Amniotic stem cell (primary cell): Measurements from ENCODE around the gene RPUSD2.
"Not testable (repeated sequence)": the region's sequence is repeated elsewhere in the genome, so short reads cannot be mapped to it uniquely, and the experiment has no call there.

Source experiments
- DNase-seq: peaks from one replicate; lab custom pipeline; 2025; lab: John Stamatoyannopoulos, UW

RPUSD2 gene

DNA sequence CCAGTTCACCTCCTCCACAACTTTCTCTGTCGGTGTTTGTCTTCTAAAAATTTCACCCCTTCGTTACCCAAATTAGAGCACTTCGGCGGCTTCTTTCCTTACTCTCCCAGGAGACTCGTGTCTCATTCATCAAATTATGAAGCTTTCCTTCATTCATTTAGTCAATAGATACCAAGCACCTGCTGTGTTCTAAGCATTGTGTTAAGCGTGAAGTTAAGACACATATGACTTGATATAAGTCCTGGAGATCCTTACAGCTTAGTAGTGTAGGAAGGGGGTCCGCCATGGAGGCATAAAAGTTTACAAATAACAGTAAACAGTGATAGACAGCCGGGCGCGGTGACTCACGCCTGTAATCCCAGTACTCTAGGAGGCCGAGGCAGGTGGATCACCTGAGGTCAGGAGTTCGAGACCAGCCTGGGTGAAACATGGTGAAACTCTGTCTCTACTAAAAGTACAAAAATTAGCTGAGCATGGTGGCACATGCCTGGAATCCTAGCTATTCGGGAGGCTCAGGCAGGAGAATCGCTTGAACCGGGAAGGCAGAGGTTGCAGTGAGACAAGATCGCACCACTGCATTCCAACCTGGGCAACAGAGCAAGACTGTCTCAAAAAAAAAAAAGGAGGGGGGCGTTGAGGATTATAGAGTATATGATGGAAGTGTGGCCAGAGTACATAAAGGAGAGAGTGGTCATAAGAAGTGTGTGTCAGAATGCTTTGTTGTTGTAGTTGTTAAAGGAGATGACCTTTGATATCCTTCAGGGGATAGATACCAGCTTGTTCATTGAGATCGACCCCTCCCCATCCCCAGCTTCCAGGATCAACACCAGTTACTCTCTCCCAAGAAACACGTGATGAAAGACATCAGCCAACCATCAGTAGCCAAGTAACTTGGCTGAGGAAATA lies 3.5 kb upstream of the RPUSD2 start:
- DNase-seq: no peak

- no peak for DNase-seq
Observed at GRCh38 chr15:40567111-40567510, 2.0 kb upstream of the RPUSD2 start.

DNA sequence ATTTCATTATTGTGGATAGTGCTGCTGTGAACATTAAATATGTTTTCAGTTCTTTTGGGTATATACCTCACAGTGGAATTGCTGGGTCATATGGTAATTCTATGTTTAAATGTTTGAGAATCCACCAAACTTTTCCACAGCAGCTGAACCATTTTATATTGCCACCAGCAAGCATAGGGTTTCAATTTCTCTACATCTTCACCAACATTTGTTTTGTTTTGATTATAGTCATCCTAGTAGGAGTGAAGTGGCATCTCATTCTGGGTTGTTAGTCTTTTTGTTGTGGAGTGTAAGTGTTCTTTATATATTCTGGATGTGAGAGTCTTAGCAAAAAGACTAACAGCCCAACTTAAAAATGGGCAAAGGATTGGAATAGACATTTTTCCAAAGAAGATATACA lies 6.0 kb downstream of the RPUSD2 start:
- DNase-seq: no peak

DNA sequence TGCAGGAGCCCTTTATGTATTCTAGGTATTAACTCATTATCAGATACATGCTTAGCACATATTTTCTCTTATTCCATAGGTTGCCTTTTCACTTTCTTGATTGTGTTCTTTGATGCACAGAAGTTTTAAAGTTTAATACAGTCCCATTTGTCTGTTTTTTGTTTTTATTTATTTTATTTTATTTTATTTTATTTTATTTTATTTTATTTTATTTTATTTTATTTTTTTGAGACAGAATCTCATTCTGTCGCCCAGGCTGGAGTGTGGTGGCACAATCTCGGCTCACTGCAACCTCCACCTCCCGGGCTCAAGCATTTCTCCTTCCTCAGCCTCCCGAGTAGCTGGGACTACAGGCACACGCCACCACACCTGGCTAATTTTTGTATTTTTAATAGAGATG lies 7.8 kb downstream of the RPUSD2 start:
- DNase-seq: not testable (repeated sequence)

DNA sequence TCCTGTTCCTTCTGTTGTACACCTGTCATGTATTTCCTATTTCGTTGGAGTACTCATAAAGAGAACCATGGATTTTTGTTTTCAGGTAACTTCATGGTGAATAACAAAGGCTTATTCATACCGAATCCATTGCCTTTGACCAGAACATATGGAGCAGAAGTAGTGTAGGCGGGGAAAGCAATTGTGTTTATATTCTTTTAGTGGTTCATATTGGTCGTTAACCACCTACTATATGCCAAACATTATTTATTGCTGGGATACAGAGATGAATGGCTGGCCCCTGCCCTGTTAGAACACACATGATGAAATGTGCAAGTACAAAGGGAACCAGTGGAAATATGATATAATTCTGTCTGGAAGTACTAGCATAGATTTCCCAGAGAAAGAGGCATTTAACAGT lies 9.8 kb downstream of the RPUSD2 start:
- DNase-seq: no peak

DNA sequence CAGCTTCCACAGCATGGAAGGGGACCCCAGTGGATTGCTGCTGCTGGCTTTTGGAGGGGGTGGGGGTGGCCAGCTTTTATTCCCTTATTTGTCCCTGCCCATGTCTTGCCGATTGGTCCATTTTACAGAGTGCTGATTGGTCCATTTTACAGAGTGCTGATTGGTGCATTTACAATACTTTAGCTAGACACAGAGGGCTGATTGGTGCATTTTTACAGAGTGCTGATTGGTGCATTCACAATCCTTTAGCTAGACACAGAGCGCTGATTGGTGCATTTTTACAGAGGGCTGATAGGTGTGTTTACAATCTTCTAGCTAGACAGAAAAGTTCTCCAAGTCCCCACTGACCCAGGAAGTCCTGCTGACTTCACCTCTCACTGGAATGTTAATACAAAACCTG lies 12.7 kb downstream of the RPUSD2 start:
- not testable (repeated sequence) for DNase-seq

GRCh38 chr15:40582726-40583246 lies 13.7 kb downstream of the RPUSD2 start:
- DNase-seq: peak; percentile 31

DNA sequence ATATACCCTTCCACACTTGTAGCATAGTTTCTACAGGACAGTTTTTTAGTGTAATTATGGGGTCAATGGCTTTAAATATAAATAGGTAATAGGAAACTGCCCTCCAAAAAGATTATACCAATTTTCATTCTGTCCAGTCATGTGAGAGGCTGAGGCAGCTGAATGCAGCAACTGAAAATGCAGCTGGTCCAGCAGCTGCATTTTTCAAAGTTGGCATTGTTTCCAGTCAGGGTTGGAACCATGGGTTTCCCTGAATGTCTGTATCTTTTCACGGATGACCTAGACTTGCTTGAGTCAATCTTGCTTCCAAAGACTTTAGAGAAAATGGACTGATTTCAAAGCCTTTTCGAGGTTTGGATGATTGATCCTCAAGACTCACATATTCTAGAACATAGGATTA lies 15.1 kb downstream of the RPUSD2 start:
- no peak for DNase-seq

- no peak for DNase-seq
Observed at GRCh38 chr15:40590667-40591050, 21.6 kb downstream of the RPUSD2 start.

- no peak for DNase-seq
Observed at GRCh38 chr15:40591389-40591788, 22.3 kb downstream of the RPUSD2 start.

DNA sequence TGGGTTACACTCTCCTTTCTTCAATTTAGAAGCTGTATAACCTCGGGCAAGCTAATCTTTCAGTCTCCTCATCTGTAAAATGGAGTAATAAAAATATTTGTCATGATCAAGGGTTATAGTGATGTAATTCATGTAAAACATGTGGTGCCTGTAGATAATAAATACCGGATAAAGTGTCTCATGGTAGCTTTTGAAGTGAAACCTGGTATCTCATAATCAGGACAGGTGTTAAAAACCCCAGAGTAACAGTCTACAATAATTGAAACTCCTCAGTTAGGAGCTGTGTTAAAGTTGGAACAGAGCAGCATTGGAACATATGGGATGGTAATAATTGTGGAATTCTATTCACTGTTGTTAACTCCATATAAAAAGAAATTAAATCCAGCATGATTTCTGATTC lies 24.1 kb downstream of the RPUSD2 start:
- DNase-seq: no peak

DNA sequence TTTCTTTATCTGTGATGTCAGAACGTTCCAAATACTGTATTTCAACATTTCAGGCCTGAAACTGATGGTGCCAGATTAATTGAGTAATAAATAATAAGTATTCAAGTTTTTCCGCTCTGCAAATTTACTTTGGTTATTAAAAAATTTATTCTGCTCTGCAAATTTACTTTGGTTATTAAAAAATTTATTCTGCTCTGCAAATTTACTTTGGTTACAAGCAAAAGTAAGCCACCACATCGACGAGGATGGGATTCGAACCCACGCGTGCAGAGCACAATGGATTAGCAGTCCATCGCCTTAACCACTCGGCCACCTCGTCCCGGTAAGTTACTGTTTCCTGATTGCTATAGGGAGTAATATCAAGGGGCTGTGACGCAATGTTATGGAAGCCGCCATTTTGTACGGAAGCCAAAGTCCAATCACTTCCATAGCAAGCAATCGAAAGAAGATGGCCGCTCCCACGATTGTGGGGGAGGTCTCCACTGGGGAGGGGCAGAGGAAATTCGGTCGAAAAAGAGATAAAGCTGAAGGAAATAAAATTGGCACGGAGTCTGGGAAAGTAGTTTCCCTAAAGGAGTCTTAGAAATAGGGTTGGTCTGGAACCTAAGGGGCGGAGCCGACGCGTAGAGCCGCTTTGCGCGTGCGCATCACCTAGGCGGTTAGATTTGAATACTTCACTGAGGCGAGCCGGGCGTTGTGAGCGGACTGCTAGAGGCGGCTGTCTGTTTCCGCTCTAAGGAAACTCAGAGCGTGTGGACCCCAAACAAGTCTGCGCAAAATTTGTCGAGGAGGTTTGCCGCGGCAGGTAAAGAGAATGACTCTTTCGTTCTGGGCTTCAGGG lies 24.7 kb downstream of the RPUSD2 start, which contains the start of gene KNL1:
Gene KNL1 (plus strand): TSS at position 662 of the 841 bp plus-strand sequence. CDS start 8,683 bp downstream, outside the sequence.
- DNase-seq: peak; percentile 82

DNA sequence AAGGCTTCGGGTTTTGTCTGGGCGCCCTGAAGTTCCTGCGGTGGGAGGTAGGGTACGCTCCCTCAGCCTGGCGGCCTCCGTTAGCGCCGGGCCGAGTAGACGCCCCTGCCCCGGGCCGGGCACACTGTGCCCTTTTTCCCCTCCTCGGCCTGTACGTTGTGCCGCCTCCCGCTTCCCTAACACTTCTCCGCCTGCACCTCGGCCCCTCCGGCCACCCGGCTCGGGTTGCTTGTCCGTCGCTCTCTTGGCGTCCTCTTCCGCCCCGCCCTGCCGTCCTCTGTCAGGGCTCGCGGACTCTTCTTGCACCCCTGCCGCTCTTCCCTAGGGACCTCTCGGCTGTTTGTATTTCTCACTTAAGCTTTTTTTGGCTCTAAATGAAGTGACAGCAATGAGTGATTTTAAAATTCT lies 25.3 kb downstream of the RPUSD2 start:
- DNase-seq: peak; percentile 22

DNA sequence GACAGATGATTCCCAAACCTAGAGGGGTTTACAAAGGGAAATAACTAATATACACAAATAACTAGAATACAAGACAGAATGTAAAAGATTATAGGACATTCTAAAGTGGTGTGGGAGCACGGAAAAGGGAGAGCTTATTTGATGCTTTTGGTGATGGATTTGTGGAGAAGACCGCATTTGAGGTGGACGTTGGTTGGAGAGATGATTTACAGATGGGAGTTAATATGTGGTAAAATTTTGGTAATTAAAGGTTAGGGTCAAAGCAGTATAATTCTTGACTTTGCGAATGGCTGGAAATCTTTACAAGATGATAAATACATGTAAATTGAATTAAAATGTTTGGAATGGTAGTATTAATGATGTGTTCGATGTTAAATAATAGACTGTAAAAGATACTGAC lies 26.1 kb downstream of the RPUSD2 start:
- no peak for DNase-seq

GRCh38 chr15:40595773-40596172 lies 26.7 kb downstream of the RPUSD2 start:
- no peak for DNase-seq

- no peak for DNase-seq
Observed at GRCh38 chr15:40597024-40597423, 27.9 kb downstream of the RPUSD2 start.

DNA sequence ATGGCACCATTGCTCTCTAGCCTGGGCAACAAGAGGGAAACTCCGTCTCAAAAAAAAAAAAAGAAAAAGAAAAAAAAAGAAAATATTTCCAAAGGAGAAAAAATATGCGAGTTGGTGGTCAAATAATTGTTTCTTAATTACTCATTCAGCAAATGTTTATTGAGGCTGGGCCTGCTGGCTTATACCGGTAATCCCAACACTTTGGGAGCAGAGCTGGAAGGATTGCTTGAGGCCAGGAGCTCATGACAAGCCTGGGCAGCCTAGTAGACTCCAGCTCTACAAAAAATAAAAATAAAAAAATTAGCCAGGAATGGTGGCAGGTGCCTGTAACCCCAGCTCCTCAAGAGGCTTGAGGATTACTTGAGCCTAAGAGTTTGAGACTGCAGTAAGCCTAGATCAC lies 29.0 kb downstream of the RPUSD2 start:
- no peak for DNase-seq

- no peak for DNase-seq
Observed at GRCh38 chr15:40598672-40599071, 29.6 kb downstream of the RPUSD2 start.

GRCh38 chr15:40600956-40601355 lies 31.9 kb downstream of the RPUSD2 start:
- no peak for DNase-seq

GRCh38 chr15:40603935-40604334 lies 34.8 kb downstream of the RPUSD2 start:
- no peak for DNase-seq

DNA sequence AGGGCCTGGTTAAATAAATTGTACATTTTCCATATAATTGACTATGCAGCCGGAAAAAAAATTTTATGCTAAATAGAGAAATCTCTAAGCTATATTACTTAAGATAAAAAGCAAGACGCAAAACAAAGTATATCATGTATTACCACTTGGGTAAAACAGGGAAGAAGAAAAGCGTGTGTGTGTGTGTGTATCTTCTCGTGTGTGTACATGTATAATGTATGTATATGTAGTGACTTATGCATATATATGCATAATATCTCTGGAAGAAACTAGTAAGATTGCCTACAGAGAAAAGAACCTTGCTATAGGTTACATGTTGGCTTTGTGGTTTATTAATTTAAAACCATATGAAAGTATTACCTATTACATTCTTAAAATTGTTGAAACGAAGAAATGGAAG lies 44.0 kb downstream of the RPUSD2 start:
- DNase-seq: no peak

- no peak for DNase-seq
Observed at GRCh38 chr15:40618023-40618422, 48.9 kb downstream of the RPUSD2 start.

GRCh38 chr15:40618906-40619305 lies 49.8 kb downstream of the RPUSD2 start:
- no peak for DNase-seq
